ENCODE data around the gene VAC14.
"Not testable (repeated sequence)": the region's sequence is repeated elsewhere in the genome, so short reads cannot be mapped to it uniquely, and the experiment has no call there.

VAC14 gene

GRCh38 chr16:70758786-70759185, 42.2 kb downstream of the VAC14 start:
- no peak for DNase-seq

- no peak for DNase-seq
Measured at GRCh38 chr16:70757183-70757582, 43.8 kb downstream of the VAC14 start.

- no peak for DNase-seq
Measured at GRCh38 chr16:70756071-70756470, 44.9 kb downstream of the VAC14 start.

GRCh38 chr16:70754851-70755600, 45.9 kb downstream of the VAC14 start:
- no peak for DNase-seq

GRCh38 chr16:70754371-70754770, 46.6 kb downstream of the VAC14 start:
- DNase-seq = no peak

GRCh38 chr16:70753694-70754325, 47.1 kb downstream of the VAC14 start:
- no peak for DNase-seq

GRCh38 chr16:70753228-70753627, 47.7 kb downstream of the VAC14 start:
- no peak for DNase-seq

- no peak for DNase-seq
Measured at GRCh38 chr16:70752426-70752825, 48.5 kb downstream of the VAC14 start.

GRCh38 chr16:70751593-70751992, 49.4 kb downstream of the VAC14 start:
- DNase-seq = no peak

GRCh38 chr16:70750893-70751467, 50.0 kb downstream of the VAC14 start:
- no peak for DNase-seq

GRCh38 chr16:70749681-70750601, 51.0 kb downstream of the VAC14 start:
- DNase-seq = no peak

GRCh38 chr16:70749006-70749678, 51.8 kb downstream of the VAC14 start:
- no peak for DNase-seq

- no peak for DNase-seq
Measured at GRCh38 chr16:70747703-70748631, 53.0 kb downstream of the VAC14 start.

- peak; percentile 67 for DNase-seq
Measured at GRCh38 chr16:70746708-70747424, 54.1 kb downstream of the VAC14 start.

GRCh38 chr16:70746040-70746707, 54.8 kb downstream of the VAC14 start:
- no peak for DNase-seq

- DNase-seq = no peak
Measured at GRCh38 chr16:70745536-70746025, 55.4 kb downstream of the VAC14 start.

- no peak for DNase-seq
Measured at GRCh38 chr16:70744366-70744765, 56.6 kb downstream of the VAC14 start.

GRCh38 chr16:70743791-70744190, 57.2 kb downstream of the VAC14 start:
- DNase-seq = no peak

- DNase-seq = not testable (repeated sequence)
Measured at GRCh38 chr16:70742967-70743366, 58.0 kb downstream of the VAC14 start.

- DNase-seq = no peak
Measured at GRCh38 chr16:70741783-70742125, 59.2 kb downstream of the VAC14 start.

All from NCI-H774 (cell line).